Measurements from ENCODE around the gene NEK5. TPM values are rescaled to one million over a fixed set of nuclear protein-coding genes. Genes with fewer than 3 reads are reported as not detected.

Gene NEK5
- total and polyA plus RNA-seq, 2 donors (not counting 3 experiments of a cell fraction or from before 2014, with no cell fraction given): 0.03 to 0.18 TPM

DNA sequence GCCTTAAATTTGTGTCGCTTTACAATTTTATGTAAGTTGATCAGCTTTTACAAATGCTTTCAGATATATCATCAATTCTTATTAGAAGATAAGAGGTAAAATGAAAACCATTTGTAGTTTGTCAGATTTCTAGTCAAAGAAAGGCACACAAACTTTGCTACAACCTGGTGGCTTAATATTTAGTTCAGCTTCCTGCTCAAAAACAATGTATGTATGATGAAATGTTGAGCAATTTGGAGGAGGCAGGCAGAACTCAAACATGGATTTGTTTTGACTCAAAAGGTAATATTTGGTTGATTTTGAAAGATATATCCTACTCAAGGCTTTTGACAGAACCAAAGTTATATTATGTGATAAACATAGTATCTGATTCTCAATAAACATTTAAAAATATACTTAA, 24.2 kb downstream of the NEK5 start:
- CTCF ChIA-PET: interaction anchor here (1.1 to 1.7 kb wide), 3 partner anchors 8 to 289 kb away, joined by 3 to 5 read pairs (median 4); no protein-coding TSS in a partner anchor
- Histone ChIP-seq H3K79me2 (ENCODE audit: control insufficient read depth, insufficient read depth, low read length) (no peaks in the 10 kb centered on the region), H3K27ac (ENCODE audit: insufficient read depth, low read depth, low read length) (no peak overlapping the region), H2AFZ (ENCODE audit: low read depth, low read length) (no peak overlapping the region), H3K4me2 (ENCODE audit: insufficient read depth, low read length) (no peak overlapping the region), H3K9me3 (replicated peaks; ENCODE audit: control insufficient read depth, insufficient read depth, low read length) (no peaks in the 10 kb centered on the region), H4K20me1 (replicated peaks; ENCODE audit: control insufficient read depth, extremely low read depth, insufficient read depth, low read length) (no peaks in the 10 kb centered on the region), H3K4me1 (ENCODE audit: control insufficient read depth, extremely low read depth, insufficient read depth, low read length) (no peaks in the 10 kb centered on the region), H3K4me3 (replicated peaks in 1 of 3; ENCODE audit: insufficient read depth in 1 of 3, low read depth in 1 of 3, low read length in 3 of 3) (no peak overlapping the region), H3K9me1 (replicated peaks; ENCODE audit: control insufficient read depth, extremely low read depth, insufficient read depth, low read length) (no peaks in the 10 kb centered on the region), H3K27me3 (ENCODE audit: control insufficient read depth in 2 of 2, insufficient read depth in 2 of 2, low read length in 2 of 2) (no peaks in the 10 kb centered on the region), H3K9ac (replicated peaks; ENCODE audit: extremely low read depth, insufficient read depth, low read length) (no peak overlapping the region), H3K36me3 (ENCODE audit: control insufficient read depth in 2 of 2, extremely low read depth in 1 of 2, insufficient read depth in 2 of 2, low read length in 2 of 2) (no peaks in the 10 kb centered on the region)
- dilution Hi-C loops (cut with MboI; ENCODE audit: extremely low pct_ligation_motif_present, low sequenced_read_pairs): no loop called here
- intact Hi-C loops (cut with micrococcal nuclease): no loop called here
- BruUV-seq (replicated peaks): no TSS peak
- FAIRE-seq: no peak
- POLR2A ChIA-PET: no interaction called here
- TF ChIP-seq EZH2 (IDR thresholded peaks at IDR 0.05; ENCODE audit: borderline replicate concordance, low read depth, low read length, severe bottlenecking) (no peak), POLR2A (IDR thresholded peaks at IDR 0.05; ENCODE audit: low read depth, low read length) (no peak), JUN (IDR thresholded peaks at IDR 0.05; ENCODE audit: borderline replicate concordance, insufficient read depth, insufficient read length, low read depth) (no peak), GATA2 (IDR thresholded peaks at IDR 0.05; ENCODE audit: insufficient read depth, insufficient read length, low read depth, low read length) (no peak), POLR2AphosphoS5 (IDR thresholded peaks at IDR 0.05; ENCODE audit: insufficient read depth, low read depth, low read length) (no peak), CTCF (IDR thresholded peaks at IDR 0.05; ENCODE audit: extremely low read depth in 1 of 2, insufficient read depth in 1 of 2, low read depth in 1 of 2, low read length in 2 of 2) (no peak), MYC (IDR thresholded peaks at IDR 0.05; ENCODE audit: low read depth, low read length) (no peak), FOS (IDR thresholded peaks at IDR 0.05; ENCODE audit: borderline replicate concordance, insufficient read depth, low read length) (no peak)
- TF ChIP-seq, protein P1, sequence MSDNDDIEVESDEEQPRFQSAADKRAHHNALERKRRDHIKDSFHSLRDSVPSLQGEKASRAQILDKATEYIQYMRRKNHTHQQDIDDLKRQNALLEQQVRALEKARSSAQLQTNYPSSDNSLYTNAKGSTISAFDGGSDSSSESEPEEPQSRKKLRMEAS (IDR thresholded peaks at IDR 0.05; ENCODE audit: insufficient read depth, insufficient read length): no peak
- no peak for DNase-seq (ENCODE audit: low read depth, low spot score)

Measured in endothelial cell of umbilical vein (primary cell).